Upper lobe of left lung (tissue), 6 donors: ENCODE results near the gene COL15A1. TPM values are rescaled to one million over a fixed set of nuclear protein-coding genes. Genes with fewer than 3 reads are reported as not detected.
"Not testable (repeated sequence)": the region's sequence is repeated elsewhere in the genome, so short reads cannot be mapped to it uniquely, and the experiment has no call there.

Experiments
- ATAC-seq, 2 donors: fragments of 200-7000 bp; cut with Tn5 transposase; one replicate each; pipeline ENCODE4 v1.9.1; 2022; ENCODE audit warnings: mild to moderate bottlenecking in 2 of 2, moderate library complexity in 2 of 2; ENCODE audit not compliant: low FRiP score in 2 of 2
- DNase-seq, 2 donors: peaks; one replicate each; pipeline ENCODE4 v3.0.0-alpha.2; 2019 to 2020
- H3K27ac ChIP-seq, 4 donors: fragments of 200-600 bp; sonication (generic); one replicate each; pipeline ENCODE4 v1.5.1; 2016 to 2019
- H3K27me3 ChIP-seq, 4 donors: fragments of 200-600 bp; sonication (generic); one replicate each; pipeline ENCODE4 v1.5.1; 2017 to 2019
- H3K36me3 ChIP-seq, 4 donors: fragments of 200-600 bp; sonication (generic); one replicate each; pipeline ENCODE4 v1.5.1; 2016 to 2019
- H3K4me1 ChIP-seq, 4 donors: fragments of 200-600 bp; sonication (generic); one replicate each; pipeline ENCODE4 v1.5.1; 2018 to 2019
- H3K4me3 ChIP-seq, 4 donors: fragments of 200-600 bp; sonication (generic); one replicate each; pipeline ENCODE4 v1.5.1; 2017 to 2019; ENCODE audit warnings: mild to moderate bottlenecking in 2 of 4, moderate library complexity in 1 of 4
- H3K9me3 ChIP-seq, 4 donors: fragments of 200-600 bp; sonication (generic); one replicate each; pipeline ENCODE4 v1.5.1; 2018 to 2019
- EP300 ChIP-seq, 4 donors: sonication (generic); formaldehyde crosslinking; IDR thresholded peaks; one replicate each; pipeline ENCODE4 v1.5.1; 2017; ENCODE audit warnings: antibody characterized with exemption in 4 of 4, control low read depth in 2 of 4
- POLR2A ChIP-seq, 4 donors: fragments of 450-650 bp; IDR thresholded peaks; one replicate each; pipeline ENCODE4 v1.5.1; 2016 to 2017; ENCODE audit warnings: antibody characterized with exemption in 4 of 4, mild to moderate bottlenecking in 2 of 4
- POLR2AphosphoS5 ChIP-seq, 2 donors: sonication (generic); formaldehyde crosslinking; IDR thresholded peaks; one replicate each; pipeline ENCODE4 v1.5.1; 2017; ENCODE audit warnings: antibody characterized with exemption in 2 of 2
- WGBS, 2 donors: methylation state at CpG; one replicate each; pipeline ENCODE4 v1.1.5; 2017 to 2018; 5-methylcytosine and 5-hydroxymethylcytosine counted together
- total RNA-seq, 6 donors: library from RNA; depleted of rRNA in 4 of 6; stranded (reverse); fragments of >200 nt in 4 of 6; gene quantifications; one replicate each; pipeline versions ENCODE4 v1.1.0 to v1.2.1, GENCODE V29; 2016 to 2021
- TF ChIP-seq, protein P1 (sequence below), 6 experiments: fragments of 450-650 bp in 4 of 6; fragments of 200-600 bp in 2 of 6; sonication (generic) in 2 of 6; IDR thresholded peaks; one replicate each; pipeline ENCODE4 v1.5.1; 2016 to 2019; ENCODE audit warnings: antibody characterized with exemption in 6 of 6
- donor health status: DM: no; HTN: no; CAD: no; lungs with moderate emphysema.
- donor health status: DM: no; HTN: yes; CAD: no; lungs with severe emphysema.

COL15A1 gene
- total RNA-seq, 6 donors from 2014 or later: 1.0 to 17.9 (median 2.7) TPM

DNA sequence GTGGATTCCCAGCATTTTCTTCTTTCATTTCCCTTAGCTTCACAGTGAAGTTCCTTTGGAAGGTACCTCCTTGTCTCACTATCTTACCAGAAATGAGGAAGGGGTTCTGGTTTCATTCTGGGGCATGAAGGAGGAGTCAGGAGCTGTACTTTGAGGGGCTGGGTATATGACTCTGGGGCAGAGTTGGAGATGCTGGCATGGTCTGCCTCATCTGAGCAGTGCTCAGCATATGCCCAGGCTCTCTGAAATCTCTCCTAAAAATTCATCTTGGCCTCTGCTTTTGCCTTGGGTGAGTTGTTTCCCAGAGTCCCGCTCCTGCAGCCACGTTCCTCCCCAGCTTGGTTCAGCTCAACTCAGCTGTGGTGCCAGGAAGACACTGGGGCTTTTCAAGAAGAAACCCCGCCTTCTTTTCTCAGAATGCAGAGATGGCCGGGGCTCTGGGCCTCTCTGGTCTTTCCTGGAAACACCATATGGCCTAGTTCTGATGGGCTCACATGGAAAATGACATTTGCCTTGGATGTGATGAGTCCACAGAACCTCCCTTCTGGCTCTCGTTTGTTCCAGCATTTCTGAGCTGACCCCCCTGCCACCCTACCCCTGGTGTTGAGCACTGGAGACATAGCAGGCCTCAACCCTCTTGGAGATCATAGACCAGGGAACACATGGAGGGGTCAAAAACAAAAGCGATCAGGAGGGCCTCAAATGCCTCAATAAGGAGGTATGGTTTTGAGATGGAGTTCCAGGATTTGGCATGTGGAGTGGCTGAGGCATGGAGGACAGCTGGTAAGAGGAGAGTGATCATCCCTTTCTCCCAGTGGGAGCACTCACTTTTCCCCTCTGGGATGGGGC, 149.2 kb downstream of the COL15A1 start:
- no peaks in the 10 kb centered on the region for H3K9me3 ChIP-seq
- no peaks in the 10 kb centered on the region for H3K4me1 ChIP-seq
- no peaks in the 10 kb centered on the region for H3K36me3 ChIP-seq
- 69 to 80% methylated on average over 6 of the region's 6 CpGs for WGBS, 2 donors
- DNase-seq: no peak
- no peak overlapping the region for H3K27ac ChIP-seq
- TF ChIP-seq POLR2A (IDR thresholded peaks at IDR 0.05): no peak
- no peak for TF ChIP-seq EP300 (IDR thresholded peaks at IDR 0.05)
- TF ChIP-seq, protein P1, sequence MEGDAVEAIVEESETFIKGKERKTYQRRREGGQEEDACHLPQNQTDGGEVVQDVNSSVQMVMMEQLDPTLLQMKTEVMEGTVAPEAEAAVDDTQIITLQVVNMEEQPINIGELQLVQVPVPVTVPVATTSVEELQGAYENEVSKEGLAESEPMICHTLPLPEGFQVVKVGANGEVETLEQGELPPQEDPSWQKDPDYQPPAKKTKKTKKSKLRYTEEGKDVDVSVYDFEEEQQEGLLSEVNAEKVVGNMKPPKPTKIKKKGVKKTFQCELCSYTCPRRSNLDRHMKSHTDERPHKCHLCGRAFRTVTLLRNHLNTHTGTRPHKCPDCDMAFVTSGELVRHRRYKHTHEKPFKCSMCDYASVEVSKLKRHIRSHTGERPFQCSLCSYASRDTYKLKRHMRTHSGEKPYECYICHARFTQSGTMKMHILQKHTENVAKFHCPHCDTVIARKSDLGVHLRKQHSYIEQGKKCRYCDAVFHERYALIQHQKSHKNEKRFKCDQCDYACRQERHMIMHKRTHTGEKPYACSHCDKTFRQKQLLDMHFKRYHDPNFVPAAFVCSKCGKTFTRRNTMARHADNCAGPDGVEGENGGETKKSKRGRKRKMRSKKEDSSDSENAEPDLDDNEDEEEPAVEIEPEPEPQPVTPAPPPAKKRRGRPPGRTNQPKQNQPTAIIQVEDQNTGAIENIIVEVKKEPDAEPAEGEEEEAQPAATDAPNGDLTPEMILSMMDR (IDR thresholded peaks at IDR 0.05): no peak
- no peak for TF ChIP-seq POLR2AphosphoS5 (IDR thresholded peaks at IDR 0.05)
- H3K27me3 ChIP-seq: no peaks in the 10 kb centered on the region
- H3K4me3 ChIP-seq: no peak overlapping the region
- ATAC-seq: no peak

GRCh38 chr9:99093492-99093791, 149.7 kb downstream of the COL15A1 start:
- no peaks in the 10 kb centered on the region for H3K9me3 ChIP-seq
- no peaks in the 10 kb centered on the region for H3K27me3 ChIP-seq
- TF ChIP-seq EP300 (IDR thresholded peaks at IDR 0.05) (no peak), POLR2A (IDR thresholded peaks at IDR 0.05) (no peak), POLR2AphosphoS5 (IDR thresholded peaks at IDR 0.05) (no peak)
- TF ChIP-seq, protein P1 (IDR thresholded peaks at IDR 0.05): no peak
- H3K27ac ChIP-seq: no peak overlapping the region
- ATAC-seq: no peak
- H3K4me3 ChIP-seq: no peak overlapping the region
- no peaks in the 10 kb centered on the region for H3K36me3 ChIP-seq
- WGBS, 2 donors: 85 to 100% methylated on average over 3 of the region's 3 CpGs
- DNase-seq: no peak
- H3K4me1 ChIP-seq: no peaks in the 10 kb centered on the region

GRCh38 chr9:99095565-99095964, 151.9 kb downstream of the COL15A1 start:
- WGBS, 2 donors: 83 to 86% methylated on average over 3 of the region's 3 CpGs
- no peaks in the 10 kb centered on the region for H3K9me3 ChIP-seq
- no peak overlapping the region for H3K4me3 ChIP-seq
- DNase-seq (no peak), ATAC-seq (no peak)
- H3K27me3 ChIP-seq: no peaks in the 10 kb centered on the region
- TF ChIP-seq EP300 (IDR thresholded peaks at IDR 0.05) (no peak), POLR2A (IDR thresholded peaks at IDR 0.05) (no peak), POLR2AphosphoS5 (IDR thresholded peaks at IDR 0.05) (no peak)
- TF ChIP-seq, protein P1 (IDR thresholded peaks at IDR 0.05): no peak
- H3K27ac ChIP-seq: no peak overlapping the region
- H3K4me1 ChIP-seq: no peaks in the 10 kb centered on the region
- no peaks in the 10 kb centered on the region for H3K36me3 ChIP-seq

- no peak for DNase-seq
- 87 to 88% methylated on average over 3 of the region's 3 CpGs for WGBS, 2 donors
- TF ChIP-seq, protein P1 (IDR thresholded peaks at IDR 0.05): no peak
- TF ChIP-seq POLR2A (IDR thresholded peaks at IDR 0.05) (no peak), EP300 (IDR thresholded peaks at IDR 0.05) (no peak), POLR2AphosphoS5 (IDR thresholded peaks at IDR 0.05) (no peak)
These were observed 152.7 kb downstream of the COL15A1 start for GRCh38 chr9:99096409-99096808.

DNA sequence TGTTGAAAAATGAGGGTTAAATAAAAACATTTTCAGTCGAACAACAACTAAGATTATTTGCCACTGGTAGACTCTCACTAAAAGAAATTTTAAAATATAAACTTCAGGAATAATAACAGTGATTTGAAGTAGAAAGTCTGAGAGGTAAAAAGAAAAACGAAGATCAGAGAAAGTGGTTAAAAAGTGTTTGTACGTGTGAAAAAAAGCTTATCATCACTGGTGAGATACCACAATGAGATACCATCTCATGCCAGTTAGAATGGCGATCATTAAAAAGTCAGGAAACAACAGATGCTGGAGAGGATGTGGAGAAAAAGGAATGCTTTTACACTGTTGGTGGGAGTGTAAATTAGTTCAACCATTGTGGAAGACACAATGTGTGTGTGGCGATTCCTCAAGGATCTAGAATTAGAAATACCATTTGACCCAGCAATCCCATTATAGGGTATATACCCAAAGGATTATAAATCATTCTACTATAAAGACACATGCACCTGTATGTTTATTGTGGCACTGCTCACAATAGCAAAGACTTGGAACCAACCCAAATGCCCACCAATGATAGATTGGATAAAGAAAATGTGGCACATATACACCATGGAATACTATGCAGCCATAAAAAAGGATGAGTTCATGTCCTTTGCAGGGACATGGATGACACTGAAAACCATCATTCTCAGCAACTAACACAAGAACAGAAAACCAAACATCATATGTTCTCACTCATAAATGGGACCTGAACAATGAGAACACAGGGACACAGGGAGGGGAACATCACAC, 156.3 kb downstream of the COL15A1 start:
- H3K36me3 ChIP-seq, H3K4me3 ChIP-seq, H3K27me3 ChIP-seq, H3K27ac ChIP-seq, H3K9me3 ChIP-seq, ATAC-seq, DNase-seq: not testable (repeated sequence)
- H3K4me1 ChIP-seq: peaks cover 10 to 12% (median 12%) of the 10 kb centered on the region in 4 donors
- 85 to 88% methylated on average over 5 of the region's 5 CpGs for WGBS, 2 donors

More at GRCh38 chr9:99096409-99096808, 152.7 kb downstream of the COL15A1 start:
- H3K9me3 ChIP-seq: no peaks in the 10 kb centered on the region
- H3K36me3 ChIP-seq: no peaks in the 10 kb centered on the region
- no peak for ATAC-seq
- no peak overlapping the region for H3K27ac ChIP-seq
- H3K4me3 ChIP-seq: no peak overlapping the region
- no peaks in the 10 kb centered on the region for H3K27me3 ChIP-seq
- H3K4me1 ChIP-seq: no peaks in the 10 kb centered on the region
